ENCODE measurements around the gene FOXQ1.
"Not testable (repeated sequence)": the region's sequence is repeated elsewhere in the genome, so short reads cannot be mapped to it uniquely, and the experiment has no call there.

The FOXQ1 gene

DNA sequence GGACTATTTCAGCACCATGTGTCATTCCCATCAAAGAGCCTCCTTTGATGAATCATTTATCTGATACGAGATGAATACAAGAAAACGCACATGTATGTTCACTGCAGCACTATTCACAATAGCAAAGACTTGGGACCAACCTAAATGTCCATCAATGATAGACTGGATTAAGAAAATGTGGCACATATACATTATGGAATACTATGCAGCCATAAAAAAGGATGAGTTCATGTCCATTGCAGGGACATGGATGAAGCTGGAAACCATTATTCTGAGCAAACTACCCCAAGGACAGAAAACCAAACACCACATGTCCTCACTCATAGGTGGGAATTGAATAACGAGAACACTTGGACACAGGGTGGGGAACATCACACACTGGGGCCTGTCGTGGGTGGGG is 49.8 kb downstream of the FOXQ1 start:
- DNase-seq (ENCODE audit: low read depth in 4 of 4, low spot score in 1 of 4): not testable (repeated sequence)

- no peak for DNase-seq (ENCODE audit: low read depth in 4 of 4, low spot score in 1 of 4)
These were observed 50.7 kb downstream of the FOXQ1 start for GRCh38 chr6:1362643-1363042.

- no peak for DNase-seq (ENCODE audit: low read depth in 4 of 4, low spot score in 1 of 4)
These were observed 51.4 kb downstream of the FOXQ1 start for GRCh38 chr6:1363298-1363697.

DNA sequence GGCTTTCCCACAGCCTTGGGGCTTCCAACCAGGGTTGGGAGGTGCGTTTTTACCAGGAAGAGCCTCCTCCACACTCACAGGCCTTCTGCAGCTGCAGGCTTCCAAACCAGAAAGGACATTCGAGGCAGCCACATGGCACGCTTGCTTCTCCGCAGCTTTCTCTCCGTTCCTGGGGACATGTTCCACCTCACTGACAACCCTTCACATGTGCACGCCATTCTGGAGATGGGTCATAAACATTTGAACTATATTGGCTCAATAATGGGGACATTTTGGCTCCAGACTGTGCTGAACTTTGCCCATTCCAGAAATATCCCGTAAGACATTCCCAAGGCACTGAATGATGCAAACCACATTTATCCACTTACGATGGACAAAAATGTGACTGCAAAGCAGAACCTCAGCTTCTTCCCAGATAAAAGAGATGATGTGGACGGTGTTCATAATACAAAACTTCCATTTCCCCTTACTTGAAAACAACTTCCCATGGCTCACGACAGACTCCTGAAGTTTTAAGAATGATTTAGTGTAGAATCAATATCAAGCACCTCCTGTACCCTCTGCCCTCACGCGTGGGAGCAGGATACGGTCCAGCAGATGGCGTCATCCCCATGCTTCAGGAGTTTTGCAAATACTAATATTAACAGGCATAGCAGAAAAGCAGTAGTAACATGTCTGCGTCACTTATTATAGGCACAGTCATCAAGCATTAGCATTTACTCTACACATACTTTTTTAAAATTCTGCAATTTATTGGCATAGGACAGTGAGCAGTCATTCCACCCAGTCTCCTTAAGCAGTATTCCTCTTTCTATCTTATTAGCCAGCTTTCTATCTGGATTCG is 52.1 kb downstream of the FOXQ1 start:
- DNase-seq (ENCODE audit: low read depth in 4 of 4, low spot score in 1 of 4): no peak
